Measurements from ENCODE around the gene C19orf44. TPM values are rescaled to one million over a fixed set of nuclear protein-coding genes. Genes with fewer than 3 reads are reported as not detected.
"Not testable (repeated sequence)": the region's sequence is repeated elsewhere in the genome, so short reads cannot be mapped to it uniquely, and the experiment has no call there.

Gene C19orf44
- polyA plus RNA-seq, 4 donors, result 11.7 to 17.1 (median 16.3) TPM

DNA sequence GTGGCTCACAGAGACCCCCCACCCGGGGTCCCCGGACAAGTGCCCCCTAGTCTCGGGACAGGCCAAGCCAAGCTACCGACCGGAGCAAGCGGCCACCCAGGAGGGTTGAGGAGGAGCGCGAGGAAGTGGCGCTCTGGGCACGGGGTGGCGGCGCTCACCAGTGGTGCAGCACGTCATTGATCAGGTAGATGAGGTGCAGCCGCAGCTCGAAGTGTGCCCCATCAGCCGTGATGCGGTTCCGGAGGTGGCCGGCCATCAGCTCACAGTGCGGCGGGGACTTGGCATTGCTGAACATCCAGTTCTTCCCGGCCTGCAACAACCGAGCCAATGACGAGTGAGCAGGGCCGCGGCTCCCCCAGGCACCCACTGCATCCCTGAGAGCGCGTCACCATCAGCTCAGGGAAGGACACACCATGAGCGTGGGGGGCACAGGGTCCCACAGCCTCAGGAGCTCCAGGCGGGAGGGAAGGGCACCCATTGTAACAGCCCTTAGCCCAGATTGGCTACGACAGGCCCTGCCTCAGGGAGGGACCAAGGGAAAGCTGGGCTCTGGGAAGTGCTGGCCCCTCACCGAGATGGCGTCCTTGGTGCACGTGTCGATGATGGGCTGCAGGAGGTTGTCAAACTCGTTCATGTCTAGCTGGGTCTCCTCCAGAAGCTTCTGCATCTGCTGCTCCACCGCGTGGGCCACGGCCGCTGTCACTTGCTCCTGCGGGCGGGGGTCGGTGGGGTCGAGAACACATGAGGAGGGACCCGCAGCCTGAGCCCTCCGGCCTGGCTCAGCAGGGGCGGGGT is 36.4 kb downstream of the C19orf44 start:
- no peak for DNase-seq (ENCODE audit: low read depth in 4 of 4, low spot score in 3 of 4)

DNA sequence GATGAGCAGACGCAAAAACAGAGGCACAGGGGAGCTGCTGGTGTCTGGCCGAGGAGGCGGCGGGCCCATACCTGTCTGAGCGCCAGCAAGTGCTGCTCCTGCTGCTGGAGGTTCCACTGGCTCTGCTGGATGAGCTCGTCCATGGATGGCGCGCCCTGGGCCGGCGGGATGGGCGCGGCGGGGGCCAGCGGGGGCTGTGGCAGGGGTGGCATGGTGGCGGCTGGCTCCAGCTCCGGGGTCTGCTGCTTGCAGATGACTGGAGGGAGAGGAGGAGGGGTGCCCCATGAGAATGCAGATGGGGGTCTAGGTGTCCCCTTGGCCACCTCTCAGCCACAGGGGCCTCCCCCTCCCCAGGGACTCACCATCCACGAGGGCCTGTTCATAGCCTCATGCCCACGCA is 39.2 kb downstream of the C19orf44 start:
- DNase-seq (ENCODE audit: low read depth in 4 of 4, low spot score in 3 of 4), result no peak

DNA sequence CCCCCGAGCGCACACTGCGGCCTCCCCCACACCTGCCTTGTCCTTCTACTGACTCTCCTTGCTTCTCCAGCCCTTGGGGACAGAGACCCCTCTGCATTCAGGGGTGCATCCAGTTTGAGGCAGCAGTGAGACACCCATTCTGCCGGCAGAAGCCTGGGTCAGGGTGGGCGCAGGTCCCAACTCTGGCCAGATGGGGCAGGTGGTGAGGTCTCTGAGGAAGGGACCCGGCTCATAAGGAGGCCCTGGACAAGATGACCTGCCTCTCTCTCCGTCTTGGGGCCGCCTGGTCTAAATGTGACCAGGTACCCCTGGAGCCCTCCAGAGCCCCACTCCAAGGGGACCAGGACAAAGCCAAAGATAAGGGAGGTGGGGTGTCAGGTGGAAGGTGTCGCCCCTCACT is 39.9 kb downstream of the C19orf44 start:
- no peak for DNase-seq (ENCODE audit: low read depth in 4 of 4, low spot score in 3 of 4)

DNA sequence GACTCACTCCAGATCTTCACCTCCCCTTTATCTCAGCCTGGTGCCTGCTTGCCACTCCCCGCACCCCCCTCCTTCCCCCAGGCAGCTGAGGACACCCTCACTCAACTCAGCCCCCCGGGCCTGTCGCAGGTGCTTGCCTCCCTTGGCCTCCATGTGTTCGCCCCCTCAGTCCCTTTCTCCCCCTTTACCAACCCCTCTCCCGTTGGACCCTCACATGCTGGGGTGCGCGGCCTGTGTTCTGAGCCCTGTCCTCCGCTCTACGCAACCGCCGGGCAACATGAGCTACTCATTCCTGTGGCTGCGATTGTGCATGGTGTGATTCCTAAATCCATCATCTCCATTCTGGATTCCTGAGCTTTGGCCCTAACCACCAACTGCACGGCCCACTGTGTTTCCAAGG is 40.9 kb downstream of the C19orf44 start:
- no peak for DNase-seq (ENCODE audit: low read depth in 4 of 4, low spot score in 3 of 4)

DNA sequence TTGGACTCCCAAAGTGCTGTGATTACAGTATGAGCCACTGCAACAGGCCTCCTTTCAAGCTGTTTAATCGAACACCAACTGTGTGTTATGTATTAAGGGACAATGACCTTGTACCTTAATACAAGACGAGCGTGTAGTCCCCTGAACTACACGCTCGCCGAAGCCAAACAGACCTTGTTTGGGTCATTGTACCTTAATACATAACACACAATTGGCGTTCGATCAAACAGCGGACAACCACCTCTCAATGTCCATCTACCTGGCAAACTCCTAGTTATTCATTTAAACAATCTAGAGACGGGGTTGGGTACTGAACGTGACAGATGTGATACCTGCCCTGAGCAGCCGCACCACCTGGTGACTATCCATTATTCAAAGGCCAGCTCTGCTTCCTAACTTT is 44.8 kb downstream of the C19orf44 start:
- DNase-seq (ENCODE audit: low read depth in 4 of 4, low spot score in 3 of 4), result no peak

DNA sequence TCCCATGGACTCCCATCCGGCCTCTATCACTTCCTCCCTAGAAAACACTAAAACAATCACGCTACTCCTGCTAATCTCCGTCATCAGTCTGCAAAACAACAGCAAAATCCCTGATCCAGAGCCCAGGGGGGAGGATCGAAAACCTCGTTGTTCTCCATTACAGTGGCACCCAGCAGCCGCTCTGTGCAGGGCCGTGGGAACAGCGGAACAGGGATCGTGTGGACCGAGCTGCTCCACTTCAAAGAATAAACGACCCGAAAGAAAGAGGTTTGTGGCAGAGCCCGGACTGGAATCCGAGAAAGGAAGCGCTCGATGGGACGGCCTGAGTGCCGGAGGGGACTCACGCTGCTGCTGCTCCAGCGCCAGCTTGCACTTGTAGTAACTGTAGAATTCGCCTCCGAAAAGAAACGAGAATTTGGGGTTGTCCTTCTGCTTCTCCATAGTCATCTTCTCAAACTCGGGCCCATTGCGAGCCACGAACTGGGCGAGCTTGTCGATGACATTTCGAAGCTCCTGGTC is 45.4 kb downstream of the C19orf44 start:
- no peak for DNase-seq (ENCODE audit: low read depth in 4 of 4, low spot score in 3 of 4)

DNA sequence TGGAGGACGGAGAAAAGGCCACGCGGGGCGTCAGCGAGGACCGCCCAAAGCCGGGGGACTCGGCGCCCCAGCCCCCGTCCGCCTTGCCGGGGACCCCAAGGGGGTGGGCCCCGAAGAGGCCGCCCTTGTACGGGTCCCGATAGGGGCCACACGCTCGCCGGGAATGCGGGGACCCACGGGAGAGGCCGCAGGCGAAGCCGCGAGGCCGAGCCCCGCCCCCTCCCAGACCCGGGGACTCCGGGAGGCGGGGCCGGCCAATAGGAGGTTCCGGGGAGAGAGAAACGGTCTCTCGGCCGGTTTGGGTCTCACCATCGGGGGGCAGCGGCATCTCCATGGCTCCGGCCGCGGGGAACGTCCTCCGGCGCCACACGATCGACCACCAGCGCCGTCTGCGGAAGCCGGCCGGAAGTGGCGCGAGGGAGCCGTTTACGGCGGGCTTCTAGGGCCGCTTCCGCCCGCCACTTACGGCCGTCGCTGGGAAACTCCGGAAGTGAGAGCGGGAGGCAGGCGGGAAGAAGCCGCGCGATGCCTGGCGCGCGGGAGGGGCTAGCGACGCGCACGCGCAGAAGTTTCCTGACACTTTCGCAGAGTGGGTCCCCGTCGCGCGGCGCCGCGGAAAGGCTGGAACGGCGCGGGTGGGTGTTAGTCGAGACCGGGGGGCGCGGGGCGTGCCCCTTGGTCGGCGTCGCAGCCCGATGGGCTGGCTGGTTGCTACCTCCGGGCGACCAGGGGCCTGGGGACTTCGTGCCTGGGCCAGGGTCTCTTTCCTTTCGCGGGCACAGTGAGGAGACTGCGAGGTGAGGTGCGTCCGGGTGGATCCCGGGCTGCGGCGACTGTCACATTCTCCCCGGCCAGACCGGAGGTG is 46.1 kb downstream of the C19orf44 start, which contains the start of gene CHERP:
Gene CHERP, minus strand, starts transcription at position 393 of the 865 bp plus-strand sequence. Its CDS starts 59 bp downstream, at position 334.
- DNase-seq (ENCODE audit: low read depth in 4 of 4, low spot score in 3 of 4), result peak; percentile 89 to 91 (median 90)

DNA sequence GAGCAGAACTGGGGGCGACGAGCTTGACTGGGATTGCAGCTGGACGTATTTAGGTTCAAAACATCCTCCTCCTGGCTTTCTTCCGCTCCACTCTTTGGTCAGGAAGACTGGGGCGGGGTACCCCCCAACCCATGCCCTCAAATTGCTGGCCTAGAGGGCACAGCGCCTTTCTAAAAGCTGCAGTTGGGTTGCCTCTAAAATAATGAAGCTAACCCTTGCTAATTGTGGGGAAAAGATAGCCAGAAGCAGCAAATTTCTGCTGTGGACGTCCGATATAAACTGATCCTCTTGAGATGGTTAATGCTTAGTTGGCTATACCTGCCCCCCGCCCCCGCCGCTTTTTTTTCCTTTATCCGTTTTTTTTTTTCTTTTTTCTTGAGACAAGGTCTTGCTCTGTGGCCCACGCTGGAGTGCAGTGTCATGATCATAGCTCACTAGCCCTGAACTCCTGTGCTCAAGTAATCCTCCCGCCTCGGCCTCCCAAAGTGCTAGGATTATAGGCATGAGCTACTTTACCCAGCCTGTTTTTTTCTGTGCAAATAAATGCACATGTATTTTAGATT is 46.8 kb downstream of the C19orf44 start:
- no peak for DNase-seq (ENCODE audit: low read depth in 4 of 4, low spot score in 3 of 4)

DNA sequence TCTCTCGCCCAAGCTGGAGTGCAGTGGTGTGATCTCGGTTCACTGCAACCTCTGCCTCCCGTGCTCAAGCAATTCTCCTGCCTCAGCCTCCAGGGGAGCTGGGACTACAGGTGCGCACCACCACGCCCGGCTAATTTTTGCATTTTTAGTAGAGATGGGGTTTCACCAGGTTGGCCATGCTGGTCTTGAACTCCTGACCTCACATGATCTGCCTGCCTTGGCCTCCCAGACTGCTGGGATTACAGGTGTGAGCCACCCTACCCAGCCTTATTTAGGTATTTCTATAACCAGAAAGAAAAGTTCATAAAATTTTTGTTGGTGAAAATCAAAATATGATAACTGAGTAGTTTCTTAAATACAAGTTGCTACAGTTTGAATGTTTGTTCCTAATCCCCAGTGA is 47.5 kb downstream of the C19orf44 start:
- not testable (repeated sequence) for DNase-seq (ENCODE audit: low read depth in 4 of 4, low spot score in 3 of 4)

DNA sequence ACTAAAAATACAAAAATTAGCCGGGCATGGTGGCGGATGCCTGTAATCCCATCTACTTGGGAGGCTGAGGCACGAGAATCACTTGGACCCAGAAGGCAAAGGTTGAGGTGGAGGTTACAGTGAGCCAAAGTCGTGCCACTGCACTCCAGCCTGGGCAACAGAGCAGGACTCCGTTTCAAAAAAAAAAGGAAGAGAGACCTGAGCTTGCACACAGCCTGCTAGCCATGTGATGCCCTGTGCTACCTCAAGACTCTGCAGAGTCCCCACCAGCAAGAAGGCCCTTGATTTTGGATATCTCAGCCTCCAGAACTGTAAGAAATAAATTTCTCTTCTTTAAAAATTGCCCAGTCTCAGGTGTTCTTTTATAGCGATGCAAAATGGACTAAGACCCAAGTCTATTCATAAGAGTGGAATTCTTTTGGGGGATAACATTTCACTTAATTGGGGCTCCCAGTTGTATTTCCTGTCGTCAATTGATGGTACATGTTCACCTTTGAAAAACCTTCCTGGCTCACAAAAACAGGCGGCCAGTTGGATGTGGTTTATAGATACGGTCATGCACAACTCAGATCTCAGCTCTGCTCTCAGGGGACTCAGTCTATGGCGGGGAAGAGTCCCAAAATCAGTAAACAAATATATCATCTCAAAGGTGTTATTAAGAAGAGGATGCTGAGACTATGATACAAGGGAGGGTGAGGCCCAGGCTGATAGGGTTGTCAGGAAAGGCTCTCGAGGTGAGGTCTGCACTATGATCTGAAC is 48.5 kb downstream of the C19orf44 start:
- no peak for DNase-seq (ENCODE audit: low read depth in 4 of 4, low spot score in 3 of 4)

DNA sequence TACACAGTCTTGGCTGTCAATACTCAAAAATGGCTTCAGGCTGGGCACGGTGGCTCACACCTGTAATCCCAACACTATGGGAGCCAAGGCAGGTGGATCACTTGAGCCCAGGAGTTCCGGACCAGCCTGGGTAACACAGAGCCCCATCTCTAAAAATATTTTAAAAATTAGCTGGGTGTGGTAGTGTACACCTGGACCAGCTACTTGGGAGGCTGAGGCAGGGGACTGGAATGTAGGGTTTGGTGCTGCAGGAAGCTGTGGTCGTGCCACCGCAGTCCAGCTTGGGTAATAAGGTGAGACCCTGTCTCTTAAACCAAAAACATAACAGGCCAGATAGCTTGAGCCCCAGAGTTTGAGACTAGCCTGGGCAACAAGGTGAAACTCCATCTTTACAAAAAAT is 52.8 kb downstream of the C19orf44 start:
- DNase-seq (ENCODE audit: low read depth in 4 of 4, low spot score in 3 of 4), result no peak

DNA sequence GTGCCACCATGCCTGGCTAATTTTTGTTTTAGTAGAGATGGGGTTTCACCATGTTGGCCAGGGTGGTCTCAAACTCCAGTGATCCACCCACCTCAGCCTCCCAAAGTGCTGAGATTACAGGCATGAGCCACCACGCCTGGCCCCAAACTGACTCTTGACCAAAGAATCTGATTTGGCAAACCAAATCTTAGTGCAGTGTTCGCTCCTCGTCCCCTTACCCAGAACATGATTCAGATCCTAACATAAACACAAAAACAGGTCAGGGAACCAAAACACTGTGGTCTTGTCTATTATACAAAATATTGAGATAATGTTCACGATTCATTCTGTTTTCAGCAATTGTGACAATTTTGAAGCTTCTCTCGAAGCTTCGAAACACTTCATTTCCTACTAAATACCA is 55.7 kb downstream of the C19orf44 start:
- DNase-seq (ENCODE audit: low read depth in 4 of 4, low spot score in 3 of 4), result not testable (repeated sequence)

DNA sequence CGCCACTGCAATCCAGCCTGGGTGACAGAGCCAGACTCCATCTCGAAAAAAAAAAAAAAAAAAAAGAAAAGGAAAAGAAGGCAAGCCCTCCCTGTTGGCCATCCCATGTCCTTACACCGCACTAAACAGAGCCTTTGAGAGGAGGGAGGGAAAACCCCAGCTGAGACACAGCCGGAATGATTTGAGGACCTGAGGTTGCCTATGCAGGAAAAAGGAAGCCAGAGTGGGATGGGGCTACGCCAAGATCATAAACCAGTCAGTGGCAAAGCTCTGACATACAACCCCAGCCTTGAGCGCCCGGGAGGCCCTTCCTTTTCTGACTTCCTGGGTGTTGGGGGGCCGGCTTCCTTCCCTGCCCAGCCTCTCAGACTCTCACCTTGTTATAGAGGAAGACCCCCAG is 58.6 kb downstream of the C19orf44 start:
- no peak for DNase-seq (ENCODE audit: low read depth in 4 of 4, low spot score in 3 of 4)

DNA sequence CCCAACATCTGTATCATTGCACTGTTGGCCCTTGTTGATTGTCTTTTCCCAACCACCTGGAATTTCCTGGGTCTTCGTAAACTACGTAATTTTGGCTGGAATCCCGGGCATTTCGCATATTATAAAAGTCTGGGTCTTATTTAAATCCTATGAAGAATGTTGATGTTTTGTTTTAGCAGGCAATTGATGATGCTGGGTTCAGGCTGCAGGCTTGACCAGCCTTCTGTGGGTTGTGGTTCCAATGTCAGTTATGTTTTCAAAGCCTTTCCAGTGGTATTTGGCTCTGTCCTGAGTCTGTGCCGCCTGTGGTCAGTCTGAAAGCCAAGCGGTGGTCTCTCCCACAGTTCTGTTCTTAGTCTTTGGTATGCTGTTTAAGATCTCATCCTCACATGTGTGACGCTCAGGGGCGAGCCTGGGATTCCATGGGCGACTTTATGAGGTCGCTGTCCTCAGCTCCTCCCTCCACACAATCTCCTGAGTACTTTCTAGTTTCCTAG is 63.6 kb downstream of the C19orf44 start:
- DNase-seq (ENCODE audit: low read depth in 4 of 4, low spot score in 3 of 4), result no peak

DNA sequence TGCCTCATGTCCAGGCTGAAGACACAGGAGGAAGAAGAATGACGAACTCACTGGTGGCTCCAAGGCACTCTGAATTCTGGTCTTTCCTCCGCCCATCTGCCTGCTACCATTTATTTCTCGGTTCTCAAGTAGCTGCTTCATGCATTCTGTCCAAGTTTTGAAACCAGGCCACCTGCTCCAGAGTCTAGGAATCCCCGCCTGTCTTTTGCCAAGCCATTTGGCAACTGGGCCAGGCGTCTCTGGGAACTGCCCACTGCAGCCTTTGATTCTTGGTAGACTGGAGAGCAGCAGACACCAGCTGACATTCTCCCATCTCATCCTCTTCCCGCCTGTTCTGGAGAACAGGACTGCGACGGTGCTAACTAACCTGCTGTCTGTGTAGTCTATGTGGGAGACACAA is 65.2 kb downstream of the C19orf44 start:
- DNase-seq (ENCODE audit: low read depth in 4 of 4, low spot score in 3 of 4), result no peak

DNA sequence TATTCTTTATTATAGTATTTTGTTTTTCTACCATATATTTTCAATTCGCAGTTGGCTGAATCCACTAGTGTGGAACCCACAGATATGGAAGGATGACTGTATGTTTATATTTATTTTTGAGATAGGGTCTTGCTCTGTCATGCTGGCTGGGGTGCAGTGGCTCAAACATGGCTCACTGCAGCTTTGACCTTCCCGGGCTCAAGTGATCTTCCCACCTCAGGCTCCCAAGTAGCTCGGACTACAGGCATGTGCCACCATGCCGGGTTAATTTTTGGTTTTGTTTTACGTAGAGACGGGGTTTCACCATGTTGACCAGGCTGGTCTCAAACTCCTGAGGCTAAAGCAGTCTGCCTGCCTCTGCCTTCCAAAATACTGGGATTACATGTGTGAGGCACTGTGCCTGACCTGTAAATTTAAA is 66.4 kb downstream of the C19orf44 start:
- DNase-seq (ENCODE audit: low read depth in 4 of 4, low spot score in 3 of 4), result no peak

DNA sequence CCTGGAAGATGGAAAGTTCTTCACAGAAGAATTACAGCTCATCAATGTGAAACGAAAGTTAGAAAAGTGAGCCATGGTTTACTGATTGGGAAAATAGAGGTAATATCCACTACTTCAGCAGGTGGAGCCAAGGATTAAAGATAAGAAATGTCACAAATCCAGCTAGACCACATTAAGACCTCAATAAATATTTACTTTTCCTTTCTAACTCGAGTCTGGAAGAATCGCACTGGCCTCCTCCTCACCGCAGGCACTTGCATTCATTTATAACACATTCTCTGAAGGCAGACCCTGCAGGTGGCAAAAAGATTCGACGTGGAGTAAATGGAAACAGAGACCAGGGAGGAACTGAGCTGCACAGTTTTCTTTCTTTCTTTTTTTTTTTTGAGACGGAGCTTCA is 68.6 kb downstream of the C19orf44 start:
- DNase-seq (ENCODE audit: low read depth in 4 of 4, low spot score in 3 of 4), result no peak

DNA sequence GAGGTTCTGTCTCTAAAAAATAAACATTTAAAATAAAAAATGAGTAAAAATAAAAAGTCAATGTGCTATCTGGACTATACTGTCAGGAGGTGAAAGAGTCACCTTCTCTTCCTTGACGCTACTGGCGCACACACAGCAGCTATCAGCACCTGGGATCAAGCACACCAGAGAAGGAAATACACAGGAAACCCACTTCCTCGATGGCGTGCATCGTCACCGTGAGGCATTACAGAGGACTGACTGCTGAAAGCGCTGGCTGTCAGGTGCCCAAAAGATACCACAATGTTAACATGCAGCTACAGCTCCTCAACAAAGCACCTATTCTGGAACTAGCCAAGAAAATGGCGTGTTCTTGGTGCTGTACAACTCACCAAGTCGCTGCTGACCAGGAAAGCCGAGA is 70.0 kb downstream of the C19orf44 start:
- DNase-seq (ENCODE audit: low read depth in 4 of 4, low spot score in 3 of 4), result no peak

DNA sequence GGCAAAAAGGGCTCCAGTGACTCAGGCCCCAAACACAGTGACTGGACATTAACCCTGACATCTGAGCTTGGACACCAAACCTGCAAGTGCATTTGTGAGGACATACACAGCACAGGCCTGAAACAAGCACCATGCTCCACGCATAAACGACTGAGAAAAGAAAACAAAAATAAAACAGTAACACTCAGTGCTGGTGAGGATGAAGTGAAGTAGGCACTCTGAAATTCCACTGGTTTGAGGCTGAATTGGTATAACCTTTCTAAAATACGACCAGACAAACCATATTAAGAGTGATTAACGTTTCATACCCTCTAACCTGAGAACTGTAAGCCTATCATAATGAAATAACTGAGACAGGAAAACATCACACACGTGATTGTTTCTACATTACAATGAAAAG is 70.5 kb downstream of the C19orf44 start:
- DNase-seq (ENCODE audit: low read depth in 4 of 4, low spot score in 3 of 4), result no peak

DNA sequence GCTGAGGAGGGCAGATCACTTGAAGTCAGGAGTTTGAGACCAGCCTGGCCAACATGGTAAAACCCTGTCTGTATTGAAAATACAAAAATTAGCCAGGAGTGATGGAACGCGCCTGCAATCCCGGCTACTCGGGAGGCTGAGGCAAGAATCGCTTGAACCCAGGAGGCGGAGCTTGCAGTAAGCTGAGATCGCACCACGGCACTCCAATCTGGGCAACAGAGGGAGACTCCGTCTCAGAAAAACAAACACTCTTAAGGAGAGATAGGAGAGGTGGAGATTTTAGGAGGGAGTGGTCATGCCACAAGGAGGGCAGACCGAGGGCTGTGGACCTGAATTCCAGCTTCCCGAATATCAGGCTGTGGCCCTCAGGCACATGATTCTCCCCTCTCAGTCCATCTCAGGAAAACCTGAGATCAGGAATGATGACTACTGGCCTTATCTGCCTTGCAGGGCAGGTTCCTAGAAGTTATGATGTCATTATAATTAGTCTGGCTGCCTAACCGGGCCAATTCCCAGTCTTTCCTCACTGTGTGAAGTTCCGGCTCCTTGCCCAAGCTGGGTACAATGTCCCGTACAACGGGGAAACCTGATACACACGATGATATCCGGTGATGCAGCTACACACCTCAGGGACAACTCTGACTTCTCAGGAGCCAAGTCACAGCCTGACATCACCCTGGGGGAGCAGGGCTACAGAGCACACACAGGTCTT is 73.6 kb downstream of the C19orf44 start:
- no peak for DNase-seq (ENCODE audit: low read depth in 4 of 4, low spot score in 3 of 4)

Measured in right renal pelvis (tissue), 4 donors.